GM23248 (cell line): ENCODE results near the gene NAXE.
"Not testable (repeated sequence)": the region's sequence is repeated elsewhere in the genome, so short reads cannot be mapped to it uniquely, and the experiment has no call there.

Source experiments
- EZH2 ChIP-seq: fragments of 200-600 bp; sonication (generic); IDR thresholded peaks from 2 replicates; pipeline ENCODE4 v1.6.1; 2018; ENCODE audit warnings: antibody characterized with exemption, mild to moderate bottlenecking; ENCODE audit not compliant: insufficient read depth, poor library complexity, severe bottlenecking
- EZH2phosphoT487 ChIP-seq: fragments of 200-600 bp; sonication (generic); IDR thresholded peaks from 2 replicates; pipeline ENCODE4 v1.6.1; 2018; ENCODE audit warnings: antibody characterized with exemption, moderate library complexity, mild to moderate bottlenecking, low read depth; ENCODE audit not compliant: insufficient read depth

- TF ChIP-seq EZH2, EZH2phosphoT487: not testable (repeated sequence)
Observed at GRCh38 chr1:156610072-156610471, 18.5 kb downstream of the NAXE start.
